GM13977 (cell line): Measurements from ENCODE around the gene INVS.
"Not testable (repeated sequence)": the region's sequence is repeated elsewhere in the genome, so short reads cannot be mapped to it uniquely, and the experiment has no call there.

Experiments used
- DNase-seq: peaks from one replicate; pipeline ENCODE4 v3.0.0; 2012; ENCODE audit warnings: low spot score
- in situ Hi-C: fragments of 300-500 bp; cut with MboI; formaldehyde crosslinking; loops from one replicate; pipeline ENCODE4 v1.12.0; 2022; ENCODE audit warnings: low sequenced_read_pairs, low pct_unique_long_range_greater_than_20kb, mixed read lengths, inconsistent platforms; ENCODE audit not compliant: unreplicated experiment
- TF ChIP-seq, protein P1 (sequence below): IDR thresholded peaks from 2 replicates; pipeline ENCODE4 v1.5.1; 2012; ENCODE audit warnings: mild to moderate bottlenecking, control low read depth; ENCODE audit not compliant: insufficient read depth; ENCODE audit errors: extremely low read depth, missing control alignments

INVS gene

DNA sequence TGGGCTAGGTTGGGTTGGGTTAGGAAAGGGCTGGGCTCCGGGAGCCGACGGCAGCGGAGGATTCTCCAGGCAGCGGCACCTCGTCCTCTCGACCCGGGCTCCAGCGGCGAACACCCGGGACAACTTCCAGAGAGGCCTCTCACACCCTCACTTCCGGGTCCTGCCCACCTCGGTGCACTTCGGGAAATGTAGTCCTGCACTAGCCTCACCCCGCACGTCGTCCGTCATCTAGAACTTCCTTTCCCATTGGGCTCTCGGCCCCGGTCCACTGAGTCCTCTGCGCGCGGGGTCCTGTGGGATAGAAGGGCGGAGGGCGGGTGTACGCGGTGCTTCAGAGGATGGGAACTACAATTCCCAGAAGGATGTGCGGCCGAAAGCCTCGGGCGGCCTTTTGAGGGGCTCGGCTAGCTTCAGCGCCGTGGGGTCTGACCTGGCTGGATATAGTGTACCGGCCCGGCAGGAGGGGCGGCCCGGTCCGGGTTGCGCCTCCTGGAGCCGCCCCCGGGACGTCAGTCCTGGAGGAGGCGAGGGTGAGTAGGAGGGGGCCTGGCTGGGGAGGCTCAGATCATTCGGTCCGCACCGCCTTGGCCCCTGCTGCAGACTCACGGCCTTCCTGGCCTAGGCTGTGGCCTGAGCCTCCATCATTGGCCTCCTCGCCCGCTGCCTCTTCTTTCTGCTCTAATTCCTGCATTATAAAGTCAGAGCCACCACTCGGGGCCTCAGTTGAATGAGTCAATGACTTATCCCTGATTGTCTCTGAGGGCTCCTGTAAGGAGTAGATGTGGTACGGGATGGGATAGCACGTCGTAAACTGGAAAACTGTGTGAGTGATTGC lies at the start of gene INVS, which contains the start of gene ERP44:
Gene INVS (plus strand): TSS at position 357 of the 835 bp plus-strand sequence. CDS start 5,279 bp downstream, outside the sequence.
Gene ERP44 (minus strand): TSS at position 114 of the 835 bp plus-strand sequence. CDS start 160 bp downstream, outside the sequence.
- in situ Hi-C loops, result no loop called here
- TF ChIP-seq, protein P1, sequence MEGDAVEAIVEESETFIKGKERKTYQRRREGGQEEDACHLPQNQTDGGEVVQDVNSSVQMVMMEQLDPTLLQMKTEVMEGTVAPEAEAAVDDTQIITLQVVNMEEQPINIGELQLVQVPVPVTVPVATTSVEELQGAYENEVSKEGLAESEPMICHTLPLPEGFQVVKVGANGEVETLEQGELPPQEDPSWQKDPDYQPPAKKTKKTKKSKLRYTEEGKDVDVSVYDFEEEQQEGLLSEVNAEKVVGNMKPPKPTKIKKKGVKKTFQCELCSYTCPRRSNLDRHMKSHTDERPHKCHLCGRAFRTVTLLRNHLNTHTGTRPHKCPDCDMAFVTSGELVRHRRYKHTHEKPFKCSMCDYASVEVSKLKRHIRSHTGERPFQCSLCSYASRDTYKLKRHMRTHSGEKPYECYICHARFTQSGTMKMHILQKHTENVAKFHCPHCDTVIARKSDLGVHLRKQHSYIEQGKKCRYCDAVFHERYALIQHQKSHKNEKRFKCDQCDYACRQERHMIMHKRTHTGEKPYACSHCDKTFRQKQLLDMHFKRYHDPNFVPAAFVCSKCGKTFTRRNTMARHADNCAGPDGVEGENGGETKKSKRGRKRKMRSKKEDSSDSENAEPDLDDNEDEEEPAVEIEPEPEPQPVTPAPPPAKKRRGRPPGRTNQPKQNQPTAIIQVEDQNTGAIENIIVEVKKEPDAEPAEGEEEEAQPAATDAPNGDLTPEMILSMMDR, result no peak
- DNase-seq, result peak; percentile 92

GRCh38 chr9:100049551-100049950 lies 49.5 kb upstream of the INVS start:
- in situ Hi-C loops, result no loop called here
- DNase-seq, result no peak
- TF ChIP-seq, protein P1, result no peak

- TF ChIP-seq, protein P1, result no peak
- no peak for DNase-seq
- in situ Hi-C loops, result no loop called here
Measured at GRCh38 chr9:100052375-100052774, 46.7 kb upstream of the INVS start.

- TF ChIP-seq, protein P1, result no peak
- in situ Hi-C loops, result no loop called here
Measured at GRCh38 chr9:100056561-100056960, 42.5 kb upstream of the INVS start.

GRCh38 chr9:100057624-100058023 lies 41.4 kb upstream of the INVS start:
- in situ Hi-C loops, result no loop called here
- TF ChIP-seq, protein P1, result no peak
- DNase-seq, result no peak

More at GRCh38 chr9:100056561-100056960, 42.5 kb upstream of the INVS start:
- no peak for DNase-seq

- DNase-seq, result peak; percentile 48
- TF ChIP-seq, protein P1, result no peak
- in situ Hi-C loops, result no loop called here
Measured at GRCh38 chr9:100058699-100059579, 40.1 kb upstream of the INVS start.

DNA sequence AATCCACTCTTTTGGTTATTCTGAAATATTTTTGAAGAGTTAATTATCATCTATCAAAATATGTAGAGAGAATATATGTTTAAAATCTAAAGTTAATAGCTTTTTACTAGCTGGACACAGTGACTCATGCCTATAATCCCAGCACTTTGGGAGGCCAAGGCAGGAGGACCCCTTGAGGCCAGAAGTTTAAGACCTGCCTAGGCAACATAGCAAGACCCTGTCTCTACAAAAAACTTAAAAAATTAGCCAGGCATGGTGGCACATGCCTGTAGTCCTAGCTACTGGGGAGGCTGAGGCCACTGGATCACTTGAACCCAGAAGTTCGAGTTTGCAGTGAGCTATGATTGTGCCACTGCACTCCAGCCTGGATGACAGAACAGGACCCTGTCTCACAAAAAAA lies 36.4 kb upstream of the INVS start:
- DNase-seq, in situ Hi-C loops: not testable (repeated sequence)
